Stimulated activated CD8-positive, alpha-beta memory T cell treated with anti-CD3 and anti-CD28 coated beads, Interleukin-12 subunit alpha, Interleukin-12 subunit beta, amount 100 ng/mL, for 1 hour (primary cell): Measurements from ENCODE around the gene PCK2.
"Not testable (repeated sequence)": the region's sequence is repeated elsewhere in the genome, so short reads cannot be mapped to it uniquely, and the experiment has no call there.

Experiments used
- DNase-seq: peaks from one replicate; pipeline ENCODE4 v3.0.0-alpha.2; 2020; ENCODE audit warnings: low read depth

PCK2 gene

DNA sequence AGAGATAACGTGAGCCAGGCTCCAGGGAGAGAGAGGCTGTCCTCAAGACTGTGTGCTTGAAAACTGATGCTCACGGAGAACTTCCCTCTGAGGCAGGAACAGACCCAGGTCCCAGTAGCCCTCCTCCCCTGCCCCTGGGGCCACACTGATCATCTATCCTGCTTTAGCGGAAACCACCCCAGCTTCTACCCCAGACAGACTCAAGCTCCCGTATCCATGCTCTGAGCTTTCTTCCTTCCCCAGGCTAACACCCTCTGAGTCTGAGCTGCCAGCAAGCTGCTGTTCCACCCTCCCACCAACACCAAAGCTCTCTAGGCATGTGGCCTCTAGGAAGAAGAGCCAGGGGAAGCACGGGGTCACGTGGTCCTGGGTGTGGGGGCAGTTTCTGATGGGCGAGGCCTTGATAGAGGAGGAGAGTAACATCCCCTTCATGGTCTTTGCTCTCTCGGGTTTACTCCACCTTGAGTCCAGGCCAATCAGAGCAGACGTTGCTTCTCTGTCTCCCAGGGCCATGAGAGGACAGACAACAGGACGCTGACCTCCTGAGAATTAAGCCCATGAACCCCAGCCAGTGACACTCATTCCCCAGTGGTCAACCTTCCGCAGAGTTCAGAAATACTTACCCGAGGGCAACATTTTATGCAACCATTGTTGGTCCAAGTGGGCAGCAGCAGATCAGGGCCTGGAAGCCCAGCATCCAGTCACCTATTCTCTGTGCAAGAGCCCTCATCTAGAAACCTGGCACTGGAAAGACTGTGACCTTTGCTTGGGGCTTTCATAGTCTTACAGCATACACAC, 1.4 kb downstream of the PCK2 start:
- no peak for DNase-seq

DNA sequence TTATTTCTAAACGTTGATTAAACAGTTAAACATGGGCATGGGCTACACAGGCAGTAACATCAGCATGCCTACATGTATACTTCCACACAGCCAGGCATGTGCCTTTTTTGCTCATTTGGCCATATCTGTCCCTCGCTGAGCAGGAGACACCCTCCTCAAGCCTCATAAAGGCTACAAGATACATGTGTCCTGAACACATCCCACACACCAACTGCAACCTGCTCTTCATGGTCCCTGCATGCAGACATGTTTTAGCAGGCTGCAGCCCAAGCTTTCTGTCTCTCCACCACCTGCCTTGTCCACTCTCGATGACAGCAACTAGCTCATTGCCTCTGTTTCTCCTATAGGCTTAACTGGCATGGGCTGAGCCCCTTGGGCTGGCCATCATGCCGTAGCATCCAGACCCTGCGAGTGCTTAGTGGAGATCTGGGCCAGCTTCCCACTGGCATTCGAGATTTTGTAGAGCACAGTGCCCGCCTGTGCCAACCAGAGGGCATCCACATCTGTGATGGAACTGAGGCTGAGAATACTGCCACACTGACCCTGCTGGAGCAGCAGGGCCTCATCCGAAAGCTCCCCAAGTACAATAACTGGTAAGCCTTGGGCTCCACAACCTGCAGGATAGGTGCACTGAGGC, 2.6 kb downstream of the PCK2 start:
- no peak for DNase-seq

DNA sequence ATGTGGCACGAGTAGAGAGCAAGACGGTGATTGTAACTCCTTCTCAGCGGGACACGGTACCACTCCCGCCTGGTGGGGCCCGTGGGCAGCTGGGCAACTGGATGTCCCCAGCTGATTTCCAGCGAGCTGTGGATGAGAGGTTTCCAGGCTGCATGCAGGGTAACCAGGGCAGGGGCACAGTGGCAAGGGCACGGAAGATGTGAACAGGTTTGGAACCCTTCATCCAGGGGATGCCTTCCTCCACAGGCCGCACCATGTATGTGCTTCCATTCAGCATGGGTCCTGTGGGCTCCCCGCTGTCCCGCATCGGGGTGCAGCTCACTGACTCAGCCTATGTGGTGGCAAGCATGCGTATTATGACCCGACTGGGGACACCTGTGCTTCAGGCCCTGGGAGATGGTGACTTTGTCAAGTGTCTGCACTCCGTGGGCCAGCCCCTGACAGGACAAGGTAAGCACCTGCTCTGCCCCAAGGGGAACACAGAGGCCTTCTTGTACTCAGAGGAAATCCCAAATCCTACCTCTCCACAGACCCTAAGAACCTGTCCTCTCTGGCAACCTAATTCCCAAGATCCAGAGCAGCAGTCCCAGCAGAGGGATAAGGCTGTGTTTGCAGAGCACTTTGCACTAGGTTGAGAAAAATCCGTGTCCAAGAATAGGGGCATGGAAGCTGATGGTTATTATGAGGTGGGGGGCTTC, 4.3 kb downstream of the PCK2 start:
- DNase-seq = no peak

DNA sequence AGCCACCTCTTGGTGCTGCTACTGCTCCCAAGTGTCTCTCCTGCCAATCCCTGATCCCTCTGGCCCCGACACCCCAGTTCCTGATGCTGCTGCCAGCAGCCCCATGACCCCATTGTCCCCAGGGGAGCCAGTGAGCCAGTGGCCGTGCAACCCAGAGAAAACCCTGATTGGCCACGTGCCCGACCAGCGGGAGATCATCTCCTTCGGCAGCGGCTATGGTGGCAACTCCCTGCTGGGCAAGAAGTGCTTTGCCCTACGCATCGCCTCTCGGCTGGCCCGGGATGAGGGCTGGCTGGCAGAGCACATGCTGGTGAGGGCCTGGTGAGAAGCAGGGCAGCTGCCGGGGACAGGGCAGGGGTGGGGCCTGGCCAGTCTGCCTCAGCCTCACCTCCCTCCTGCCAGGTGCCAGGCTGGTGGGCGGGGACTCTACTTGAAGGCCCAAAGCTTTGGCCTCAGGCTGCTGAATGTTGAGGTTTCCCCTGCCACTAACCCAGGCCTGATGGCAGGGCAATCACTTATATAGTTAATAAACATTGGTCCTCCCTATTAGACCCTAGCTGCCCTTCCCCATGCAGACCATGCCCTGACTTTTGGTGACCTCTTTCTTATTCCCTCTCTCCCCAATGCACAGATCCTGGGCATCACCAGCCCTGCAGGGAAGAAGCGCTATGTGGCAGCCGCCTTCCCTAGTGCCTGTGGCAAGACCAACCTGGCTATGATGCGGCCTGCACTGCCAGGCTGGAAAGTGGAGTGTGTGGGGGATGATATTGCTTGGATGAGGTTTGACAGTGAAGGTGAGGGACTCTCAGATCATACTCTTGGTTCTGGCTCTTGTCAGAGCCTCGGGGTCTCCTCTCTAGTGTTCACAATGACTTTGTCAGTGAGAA, 5.1 kb downstream of the PCK2 start:
- no peak for DNase-seq

DNA sequence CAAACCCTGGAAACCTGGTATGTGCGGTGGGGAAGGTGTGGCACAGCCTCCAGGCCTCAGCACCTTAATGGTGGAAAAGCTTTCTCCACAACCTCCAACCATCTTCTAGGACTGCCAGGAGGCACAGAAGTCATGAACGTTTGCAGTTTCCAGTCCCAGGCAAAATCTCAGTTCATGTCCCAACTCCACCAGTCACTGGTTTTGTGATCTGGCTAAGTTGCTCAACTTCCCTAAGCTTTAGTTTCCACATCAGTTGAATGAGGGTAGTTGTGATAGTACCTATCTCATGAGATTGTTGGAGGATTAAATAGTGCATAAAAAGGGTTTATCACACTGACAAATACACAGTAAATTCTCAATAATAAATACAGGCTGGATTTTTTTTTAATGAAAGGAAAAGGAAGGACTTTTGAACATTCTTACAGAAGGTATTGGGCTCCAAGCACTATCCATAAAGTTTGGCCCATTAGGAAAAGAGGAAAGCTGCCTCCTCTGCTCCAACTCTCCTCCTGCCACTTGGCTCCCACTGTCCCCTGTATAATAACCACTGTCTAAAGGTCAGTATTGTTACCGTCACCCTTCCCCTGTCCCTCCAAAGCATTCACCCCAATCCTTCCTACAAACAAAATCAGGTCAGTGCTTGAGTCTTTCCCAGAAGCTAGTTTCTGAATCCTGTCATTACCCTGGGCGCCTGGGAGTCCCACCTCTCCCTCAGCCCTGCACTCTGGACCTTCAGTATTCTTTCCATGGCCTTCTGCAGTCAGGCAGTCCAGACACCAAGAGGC, 6.3 kb downstream of the PCK2 start:
- no peak for DNase-seq

DNA sequence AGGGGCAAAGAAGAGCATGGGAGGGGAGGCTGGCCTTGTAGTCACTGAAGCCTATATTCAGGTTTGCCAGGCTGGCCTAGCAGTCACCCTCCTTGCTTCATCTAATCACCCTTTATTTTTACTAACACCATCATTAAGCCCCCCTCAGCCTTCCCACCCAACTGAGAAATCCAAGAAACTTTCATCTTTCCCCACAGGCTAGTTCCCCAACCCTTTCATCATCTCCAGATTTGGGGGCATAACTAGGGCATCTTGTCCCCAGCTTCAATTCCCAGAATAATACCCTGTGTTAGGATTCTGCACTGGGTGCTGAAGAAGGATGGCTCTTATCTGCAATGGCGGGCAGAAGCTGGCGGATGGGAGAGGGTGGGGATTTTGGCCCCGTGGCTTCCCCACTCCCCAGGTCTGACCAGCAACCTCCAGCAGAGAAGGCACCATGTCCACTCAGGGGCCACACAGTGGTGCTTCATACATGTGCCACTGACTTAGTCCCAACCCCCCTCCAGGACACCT, 6.9 kb downstream of the PCK2 start:
- no peak for DNase-seq

DNA sequence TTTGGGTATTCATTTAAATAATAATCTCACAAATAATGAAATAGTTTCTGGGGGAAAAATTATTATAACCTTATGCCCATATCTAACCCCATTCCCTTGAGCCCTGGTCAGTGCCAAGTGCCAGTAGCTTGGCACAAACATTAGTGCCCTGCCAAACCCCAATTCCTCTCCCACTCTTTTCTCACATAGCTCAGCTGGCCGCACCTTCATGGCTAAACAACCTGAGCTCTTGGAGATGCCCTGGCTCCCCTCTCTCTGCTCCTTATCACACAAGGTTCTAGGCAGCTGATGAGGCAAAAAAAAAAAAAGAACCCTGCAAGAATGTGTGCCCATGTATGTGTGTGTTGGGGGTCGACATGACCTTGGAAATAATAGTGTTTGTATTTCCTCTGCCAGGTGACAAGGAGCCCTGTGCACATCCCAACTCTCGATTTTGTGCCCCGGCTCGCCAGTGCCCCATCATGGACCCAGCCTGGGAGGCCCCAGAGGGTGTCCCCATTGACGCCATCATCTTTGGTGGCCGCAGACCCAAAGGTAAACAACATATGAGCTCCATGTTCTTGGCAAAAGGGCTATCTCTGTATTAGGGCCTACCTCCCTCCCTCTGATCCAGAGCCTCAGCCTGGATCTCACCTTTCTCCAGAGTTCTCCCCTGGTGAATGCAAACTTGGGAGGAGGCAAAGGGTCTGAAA, 8.4 kb downstream of the PCK2 start:
- DNase-seq = no peak

DNA sequence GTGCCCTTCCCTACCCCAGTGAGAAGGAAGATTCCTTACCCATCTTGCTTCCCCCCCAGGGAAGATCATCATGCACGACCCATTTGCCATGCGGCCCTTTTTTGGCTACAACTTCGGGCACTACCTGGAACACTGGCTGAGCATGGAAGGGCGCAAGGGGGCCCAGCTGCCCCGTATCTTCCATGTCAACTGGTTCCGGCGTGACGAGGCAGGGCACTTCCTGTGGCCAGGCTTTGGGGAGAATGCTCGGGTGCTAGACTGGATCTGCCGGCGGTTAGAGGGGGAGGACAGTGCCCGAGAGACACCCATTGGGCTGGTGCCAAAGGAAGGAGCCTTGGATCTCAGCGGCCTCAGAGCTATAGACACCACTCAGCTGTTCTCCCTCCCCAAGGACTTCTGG, 9.3 kb downstream of the PCK2 start:
- DNase-seq = no peak

DNA sequence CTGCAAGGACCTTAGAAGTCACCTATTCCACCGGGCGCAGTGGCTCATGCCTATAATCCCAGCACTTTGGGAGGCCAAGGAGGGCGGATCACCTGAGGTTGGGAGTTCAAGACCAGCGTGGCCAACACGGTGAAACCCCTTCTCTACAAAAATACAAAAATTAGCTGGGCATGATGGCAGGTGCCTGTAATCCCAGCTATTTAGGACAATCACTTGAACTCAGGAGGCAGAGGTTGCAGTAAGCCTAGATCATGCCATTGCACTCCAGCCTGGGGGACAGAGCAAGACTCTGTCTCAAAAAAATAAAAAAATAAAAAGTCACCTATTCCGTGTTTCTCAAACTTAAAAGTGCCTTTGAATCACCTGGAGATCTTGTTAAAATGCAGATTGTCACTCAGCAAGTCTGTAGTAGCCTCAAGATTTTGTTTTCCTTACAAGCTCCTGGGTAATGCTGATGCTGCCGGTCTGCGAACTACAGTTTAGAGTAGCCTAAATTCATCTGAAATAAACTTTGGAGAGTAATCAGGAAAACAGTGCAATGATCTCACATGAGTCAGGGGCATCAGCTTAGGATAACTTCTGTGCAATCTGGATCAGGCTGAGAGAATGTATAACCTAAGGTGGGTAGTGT, 11.6 kb downstream of the PCK2 start:
- not testable (repeated sequence) for DNase-seq

DNA sequence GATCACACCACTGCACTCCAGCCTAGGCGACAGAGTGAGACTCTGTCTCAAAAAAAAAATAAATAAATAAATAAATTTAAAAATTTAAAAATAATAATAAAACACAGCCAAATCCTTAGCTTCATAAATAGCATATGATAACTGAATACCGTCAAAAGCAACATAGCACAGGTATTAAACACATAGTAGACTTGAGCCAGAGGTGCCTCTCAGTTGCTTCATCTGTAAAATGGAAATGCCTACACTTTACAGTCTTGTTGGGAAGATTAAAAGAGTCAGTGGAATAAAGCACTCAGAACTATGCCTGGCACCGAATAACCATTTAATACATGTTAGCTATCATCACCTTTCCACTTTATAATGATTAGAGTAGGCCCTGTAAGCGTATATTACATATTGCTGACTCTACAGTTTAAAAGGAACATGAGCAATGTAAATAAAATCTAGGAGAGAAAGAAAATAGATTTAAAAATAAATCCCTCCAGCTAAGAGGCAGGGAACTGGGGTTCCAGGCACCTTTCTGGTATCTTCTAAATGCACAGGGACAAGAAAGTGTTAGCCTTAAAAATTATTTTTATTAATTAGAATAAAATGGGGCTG, 12.7 kb downstream of the PCK2 start:
- no peak for DNase-seq

DNA sequence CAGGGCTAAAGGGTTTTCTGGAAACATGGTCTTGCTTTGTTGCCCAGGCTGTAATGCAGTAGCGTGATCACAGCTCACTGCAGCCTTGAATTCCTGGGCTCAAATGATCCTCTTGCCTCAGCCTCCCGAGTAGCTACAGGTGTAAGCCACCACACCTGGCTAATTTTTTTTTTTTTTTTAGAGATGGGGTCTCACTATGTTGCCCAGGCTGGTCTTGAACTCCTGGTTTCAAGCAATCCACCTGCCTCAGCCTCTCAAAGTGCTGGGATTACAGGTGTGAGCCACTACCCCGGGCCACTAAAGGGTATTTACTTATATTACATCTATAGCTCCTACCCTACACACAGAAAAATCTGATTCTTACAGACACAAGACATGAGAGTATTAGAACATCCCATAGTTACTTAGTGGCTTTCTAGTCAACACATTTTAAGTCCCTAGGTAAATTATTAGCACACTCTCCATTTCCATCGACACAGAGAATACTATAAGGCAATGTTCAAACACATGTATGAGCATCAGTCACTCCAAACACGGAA, 14.3 kb downstream of the PCK2 start:
- no peak for DNase-seq

DNA sequence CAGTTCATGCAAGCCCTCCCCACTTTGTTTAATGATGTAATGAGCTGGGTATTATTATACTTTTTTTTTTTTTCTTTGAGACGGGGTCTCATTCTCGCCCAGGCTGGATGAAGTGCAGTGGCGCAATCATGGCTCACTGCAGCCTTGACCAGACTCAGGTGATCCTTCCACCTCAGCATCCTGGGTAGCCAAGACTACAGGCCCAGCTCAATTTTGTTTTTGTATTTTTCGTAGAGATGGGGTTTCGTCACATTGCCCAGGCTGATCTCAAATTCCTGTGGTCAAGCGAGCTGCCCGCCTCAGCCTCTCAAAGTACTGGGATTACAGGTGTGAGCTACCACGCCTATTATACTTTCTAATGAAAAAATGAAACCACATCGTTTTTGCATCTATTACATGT, 15.9 kb downstream of the PCK2 start:
- no peak for DNase-seq

DNA sequence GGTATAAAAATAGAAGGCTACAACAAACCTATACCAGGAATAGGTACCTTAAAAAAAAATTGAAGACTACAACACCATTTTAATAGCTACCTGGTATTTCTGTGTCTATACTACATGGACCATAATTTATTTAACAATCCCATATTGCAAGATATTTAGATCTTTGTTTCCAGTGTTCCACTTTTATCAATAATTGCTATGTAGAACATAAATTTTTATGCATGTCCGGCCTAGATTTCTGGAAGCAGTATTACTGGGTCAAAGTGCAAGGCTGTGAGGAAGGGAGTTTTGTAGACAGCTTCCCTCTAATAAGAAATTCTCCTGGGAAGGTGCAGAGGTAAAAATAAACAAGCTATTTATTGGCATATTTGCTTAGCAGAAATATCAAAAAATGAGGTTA, 16.4 kb downstream of the PCK2 start:
- no peak for DNase-seq

DNA sequence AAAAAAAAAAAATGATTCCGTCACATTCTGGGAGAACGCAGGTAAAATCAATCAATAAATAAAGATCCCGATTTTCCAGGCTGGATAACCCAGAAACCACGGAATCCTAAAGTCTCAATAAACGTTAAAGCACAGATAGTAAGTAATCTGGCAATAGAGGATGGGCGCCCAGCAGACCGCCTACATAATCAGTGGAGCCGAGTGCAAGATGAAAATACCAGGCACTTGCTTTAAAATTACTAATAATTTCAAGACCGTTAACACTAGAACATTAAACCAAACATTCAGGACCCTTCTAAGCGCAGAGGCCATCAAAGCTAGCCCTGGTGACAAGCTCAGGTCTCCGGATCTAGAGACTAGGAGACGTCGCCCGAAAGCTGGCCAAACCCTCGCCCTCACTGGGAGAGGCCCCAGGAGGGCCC, 19.3 kb downstream of the PCK2 start:
- DNase-seq = no peak

DNA sequence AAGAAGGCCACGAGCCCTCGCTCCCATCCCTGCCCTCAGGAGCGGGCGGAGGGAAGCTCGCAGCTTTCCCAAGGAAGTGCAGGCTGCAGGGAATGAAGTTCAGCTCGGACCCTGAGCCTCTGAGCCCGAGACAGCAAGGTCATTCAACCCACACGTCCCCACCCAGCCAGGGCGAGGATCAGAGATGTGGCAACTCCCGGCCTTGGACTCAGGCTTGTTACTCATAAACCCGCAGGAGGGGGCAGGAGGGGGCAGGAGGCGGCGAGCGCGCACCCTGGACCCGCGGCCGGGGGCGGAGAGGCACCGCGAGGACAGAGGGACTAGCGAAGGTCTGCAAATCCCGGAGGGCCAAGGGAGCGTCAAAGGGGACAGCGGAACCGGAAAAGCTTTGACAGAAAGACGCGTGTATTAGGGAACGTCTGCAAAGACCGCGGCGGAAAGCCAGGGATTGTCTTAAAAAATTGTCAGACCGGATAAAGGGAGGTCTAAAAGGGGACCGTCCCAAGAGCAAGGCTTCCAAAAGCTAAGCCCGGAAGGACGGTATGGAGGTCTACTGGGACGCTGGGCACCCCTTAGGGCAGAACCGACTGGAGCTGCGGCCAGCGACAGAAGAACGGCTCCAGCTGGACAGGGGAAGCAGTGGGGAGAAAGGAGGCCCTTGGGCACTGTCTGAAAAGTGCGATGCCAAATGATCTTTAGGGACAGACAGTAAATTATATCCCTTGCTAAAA, 19.9 kb downstream of the PCK2 start:
- DNase-seq = peak; percentile 55

DNA sequence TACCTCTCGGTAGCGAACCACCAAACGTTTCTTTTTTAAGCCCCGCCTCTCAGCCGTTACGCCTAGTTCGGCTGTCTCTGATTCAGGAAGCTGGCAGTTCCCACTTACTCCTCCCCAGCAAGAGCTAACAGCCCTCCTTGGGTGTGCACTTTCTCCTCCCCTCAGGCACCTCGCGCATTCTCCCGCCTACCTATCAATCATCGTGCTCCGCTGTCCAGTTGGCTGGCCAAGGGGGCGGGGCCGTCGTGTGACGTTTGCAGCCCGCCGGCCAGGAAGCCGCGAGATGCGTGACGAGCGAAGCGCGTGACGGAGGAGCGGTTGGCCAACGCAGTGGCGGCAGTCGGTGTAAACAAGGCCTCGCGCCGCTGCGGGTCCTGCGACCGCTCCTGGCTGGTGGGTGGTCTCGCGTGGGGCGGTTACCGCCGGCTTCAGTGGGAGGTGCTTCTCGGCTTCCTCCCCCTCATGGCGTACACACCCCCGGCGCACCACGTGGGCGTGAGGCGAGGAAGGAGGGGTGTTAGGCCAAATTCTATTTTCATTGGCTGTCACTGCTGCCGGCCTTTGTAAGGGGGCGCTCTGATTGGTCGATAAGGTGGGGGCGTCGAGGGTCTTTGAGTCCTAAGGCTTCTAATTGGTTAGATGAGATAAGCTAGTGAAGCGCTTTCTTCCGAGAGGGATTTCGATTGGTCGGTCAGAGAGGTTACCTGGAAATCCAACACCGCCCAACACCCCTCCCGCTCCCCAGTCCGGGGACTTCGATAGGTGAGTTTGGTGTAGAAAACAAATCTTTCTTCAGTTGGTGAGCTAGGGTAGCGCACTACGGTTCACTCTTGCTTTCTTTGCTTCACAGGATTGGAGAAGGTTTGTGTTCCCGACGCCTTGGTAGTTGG, 20.7 kb downstream of the PCK2 start, which contains the start of the genes DCAF11 and NRL:
Gene DCAF11 (plus strand): TSS at position 246 of the 890 bp plus-strand sequence. CDS start 818 bp downstream, outside the sequence.
Gene NRL (minus strand): TSS at position 418 of the 890 bp plus-strand sequence. CDS start 32,101 bp downstream, outside the sequence.
- DNase-seq = peak; percentile 94

DNA sequence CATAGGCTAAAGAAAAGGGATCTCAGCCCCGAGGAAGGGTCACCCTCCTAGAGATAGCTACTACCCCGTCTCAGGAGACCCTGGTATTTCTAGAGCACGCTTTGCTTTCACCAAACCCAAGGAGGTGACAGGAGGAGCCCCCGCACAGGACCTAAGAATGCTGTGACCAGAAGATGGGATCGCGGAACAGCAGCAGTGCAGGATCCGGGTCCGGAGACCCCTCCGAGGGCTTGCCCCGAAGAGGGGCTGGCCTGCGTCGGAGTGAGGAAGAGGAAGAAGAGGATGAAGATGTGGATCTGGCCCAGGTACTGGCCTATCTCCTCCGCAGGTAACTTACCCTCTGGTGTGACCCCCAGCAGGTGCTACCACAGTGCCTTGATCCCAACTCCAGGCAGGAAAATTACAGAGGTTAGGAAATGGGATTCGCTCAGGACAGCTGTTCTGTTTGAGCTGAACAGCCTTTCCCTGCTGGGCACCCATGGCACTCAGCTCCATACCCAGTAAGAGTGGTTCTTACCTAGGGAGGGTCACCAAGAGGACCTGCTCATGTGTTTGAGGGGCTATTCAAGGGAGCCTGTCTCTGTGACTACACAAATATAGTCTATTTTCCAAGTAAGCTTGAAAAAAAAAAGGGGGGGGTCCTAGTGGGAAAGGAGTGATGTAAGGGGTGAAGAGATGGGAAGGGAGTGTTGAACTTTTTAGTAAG, 21.5 kb downstream of the PCK2 start:
- no peak for DNase-seq
